Activated CD4-positive, alpha-beta T cell treated with anti-CD3 and anti-CD28 coated beads, Interleukin-2, amount 10 ng/mL, durations not matched to agents 24 days and 14 days (primary cell): Measurements from ENCODE around the gene DNAJC6. TPM values are rescaled to one million over a fixed set of nuclear protein-coding genes. Genes with fewer than 3 reads are reported as not detected.

Source experiments
- DNase-seq: peaks from one replicate; pipeline ENCODE4 v3.0.0; 2022
- H3K27ac Mint-ChIP-seq: one replicate; pipeline ENCODE4 v1.8.0; 2022; ENCODE audit warnings: mild to moderate bottlenecking, mixed read lengths
- H3K27me3 Mint-ChIP-seq: one replicate; pipeline ENCODE4 v1.8.0; 2022; ENCODE audit warnings: mixed read lengths
- H3K36me3 Mint-ChIP-seq: one replicate; pipeline ENCODE4 v1.8.0; 2022; ENCODE audit warnings: low read depth, mild to moderate bottlenecking, mixed read lengths
- H3K4me1 Mint-ChIP-seq: one replicate; pipeline ENCODE4 v1.8.0; 2021; ENCODE audit warnings: mixed read lengths
- H3K4me3 Mint-ChIP-seq: one replicate; pipeline ENCODE4 v1.8.0; 2022; ENCODE audit warnings: mild to moderate bottlenecking, moderate library complexity, mixed read lengths
- H3K9me3 Mint-ChIP-seq: one replicate; pipeline ENCODE4 v1.8.0; 2021; ENCODE audit warnings: mixed read lengths
- intact Hi-C: fragments of 100-400 bp; cut with micrococcal nuclease; formaldehyde crosslinking; loops from one replicate; pipeline ENCODE4 v1.15.1; 2023
- total RNA-seq: library from RNA; stranded (reverse); gene quantifications from 2 replicates; pipeline ENCODE4 v1.2.3, GENCODE V29; 2022

The DNAJC6 gene
- total RNA-seq, 1 donor from 2014 or later = 2.8 TPM

- H3K27me3 Mint-ChIP-seq = no peaks in the 10 kb centered on the region
- no peak overlapping the region for H3K4me3 Mint-ChIP-seq
- intact Hi-C loops = no loop called here
- H3K9me3 Mint-ChIP-seq = peaks cover 6% of the 10 kb centered on the region
- H3K36me3 Mint-ChIP-seq = peaks cover 18% of the 10 kb centered on the region
- no peak overlapping the region for H3K27ac Mint-ChIP-seq
- DNase-seq = no peak
- H3K4me1 Mint-ChIP-seq = peaks cover 29% of the 10 kb centered on the region
Measured at GRCh38 chr1:65387821-65388220, 78.5 kb downstream of the DNAJC6 start.

- no peaks in the 10 kb centered on the region for H3K27me3 Mint-ChIP-seq
- DNase-seq = no peak
- H3K36me3 Mint-ChIP-seq = peaks cover 16% of the 10 kb centered on the region
- intact Hi-C loops = no loop called here
- H3K27ac Mint-ChIP-seq = peak overlapping the region; percentile 40
- no peak overlapping the region for H3K4me3 Mint-ChIP-seq
- peaks cover 5% of the 10 kb centered on the region for H3K9me3 Mint-ChIP-seq
- H3K4me1 Mint-ChIP-seq = peaks cover 38% of the 10 kb centered on the region
Measured at GRCh38 chr1:65388908-65389695, 79.8 kb downstream of the DNAJC6 start.

GRCh38 chr1:65392497-65392896 lies 83.2 kb downstream of the DNAJC6 start:
- peak overlapping the region; percentile 12 for H3K4me3 Mint-ChIP-seq
- peaks cover 18% of the 10 kb centered on the region for H3K36me3 Mint-ChIP-seq
- intact Hi-C loops = loop anchor here (2.0 to 10.0 kb wide), 8 partner anchors 40 to 980 kb away; partner anchors contain the start of gene AK4
- DNase-seq = no peak
- peaks cover 67% of the 10 kb centered on the region for H3K4me1 Mint-ChIP-seq
- no peaks in the 10 kb centered on the region for H3K27me3 Mint-ChIP-seq
- peak overlapping the region; percentile 75 for H3K27ac Mint-ChIP-seq
- H3K9me3 Mint-ChIP-seq = no peaks in the 10 kb centered on the region

GRCh38 chr1:65393347-65393746 lies 84.0 kb downstream of the DNAJC6 start:
- peak overlapping the region; percentile 54 for H3K27ac Mint-ChIP-seq
- H3K27me3 Mint-ChIP-seq = no peaks in the 10 kb centered on the region
- H3K9me3 Mint-ChIP-seq = peaks cover 3% of the 10 kb centered on the region
- intact Hi-C loops = loop anchor here (1.0 to 10.0 kb wide), 9 partner anchors 27 to 979 kb away; partner anchors contain the start of genes AK4, LEPR and LEPROT
- peak; percentile 81 for DNase-seq
- peaks cover 72% of the 10 kb centered on the region for H3K4me1 Mint-ChIP-seq
- H3K4me3 Mint-ChIP-seq = peak overlapping the region; percentile 38
- peaks cover 21% of the 10 kb centered on the region for H3K36me3 Mint-ChIP-seq

- peaks cover 20% of the 10 kb centered on the region for H3K36me3 Mint-ChIP-seq
- intact Hi-C loops = loop anchor here (1.0 to 10.0 kb wide), 10 partner anchors 26 to 978 kb away; partner anchors contain the start of genes AK4, LEPR and LEPROT
- no peak for DNase-seq
- H3K27ac Mint-ChIP-seq = peak overlapping the region; percentile 54
- peaks cover 4% of the 10 kb centered on the region for H3K9me3 Mint-ChIP-seq
- no peaks in the 10 kb centered on the region for H3K27me3 Mint-ChIP-seq
- peaks cover 71% of the 10 kb centered on the region for H3K4me1 Mint-ChIP-seq
- peak overlapping the region; percentile 38 for H3K4me3 Mint-ChIP-seq
Measured at GRCh38 chr1:65393928-65394327, 84.6 kb downstream of the DNAJC6 start.

GRCh38 chr1:65395887-65396612 lies 86.7 kb downstream of the DNAJC6 start:
- DNase-seq = peak; percentile 75
- H3K27me3 Mint-ChIP-seq = no peaks in the 10 kb centered on the region

GRCh38 chr1:65398083-65398482 lies 88.7 kb downstream of the DNAJC6 start:
- Mint-ChIP-seq H3K9me3 (peaks cover 4% of the 10 kb centered on the region), H3K4me3 (no peak overlapping the region), H3K27ac (peak overlapping the region; percentile 27), H3K4me1 (peaks cover 51% of the 10 kb centered on the region), H3K27me3 (no peaks in the 10 kb centered on the region), H3K36me3 (peaks cover 25% of the 10 kb centered on the region)
- intact Hi-C loops = loop anchor here (5.0 to 10.0 kb wide), 4 partner anchors 253 to 879 kb away; partner anchors contain the start of gene AK4
- DNase-seq = peak; percentile 46

More at GRCh38 chr1:65395887-65396612, 86.7 kb downstream of the DNAJC6 start:
- intact Hi-C loops = loop anchor here (1.0 to 10.0 kb wide), 6 partner anchors 163 to 881 kb away; partner anchors contain the start of gene AK4
- peaks cover 66% of the 10 kb centered on the region for H3K4me1 Mint-ChIP-seq
- H3K36me3 Mint-ChIP-seq = peaks cover 26% of the 10 kb centered on the region
- H3K27ac Mint-ChIP-seq = peak overlapping the region; percentile 69
- peaks cover 4% of the 10 kb centered on the region for H3K9me3 Mint-ChIP-seq
- H3K4me3 Mint-ChIP-seq = peak overlapping the region; percentile 22

GRCh38 chr1:65399003-65399402 lies 89.7 kb downstream of the DNAJC6 start:
- Mint-ChIP-seq H3K27ac (no peak overlapping the region), H3K4me1 (peaks cover 43% of the 10 kb centered on the region), H3K36me3 (peaks cover 25% of the 10 kb centered on the region), H3K9me3 (peaks cover 4% of the 10 kb centered on the region), H3K27me3 (no peaks in the 10 kb centered on the region), H3K4me3 (no peak overlapping the region)
- no peak for DNase-seq
- intact Hi-C loops = loop anchor here (5.0 to 10.0 kb wide), 4 partner anchors 254 to 878 kb away; partner anchors contain the start of gene AK4

- Mint-ChIP-seq H3K27ac (no peak overlapping the region), H3K4me1 (peaks cover 19% of the 10 kb centered on the region), H3K27me3 (no peaks in the 10 kb centered on the region), H3K9me3 (peaks cover 4% of the 10 kb centered on the region), H3K36me3 (peaks cover 25% of the 10 kb centered on the region), H3K4me3 (no peak overlapping the region)
- no peak for DNase-seq
- intact Hi-C loops = no loop called here
Measured at GRCh38 chr1:65401612-65402011, 92.3 kb downstream of the DNAJC6 start.

GRCh38 chr1:65404941-65405340 lies 95.6 kb downstream of the DNAJC6 start:
- H3K27me3 Mint-ChIP-seq = peaks cover 3% of the 10 kb centered on the region
- H3K4me1 Mint-ChIP-seq = no peaks in the 10 kb centered on the region
- no peak overlapping the region for H3K4me3 Mint-ChIP-seq
- intact Hi-C loops = no loop called here
- H3K27ac Mint-ChIP-seq = no peak overlapping the region
- no peaks in the 10 kb centered on the region for H3K9me3 Mint-ChIP-seq
- H3K36me3 Mint-ChIP-seq = peaks cover 17% of the 10 kb centered on the region
- no peak for DNase-seq

- intact Hi-C loops = no loop called here
- Mint-ChIP-seq H3K4me3 (no peak overlapping the region), H3K4me1 (peaks cover 2% of the 10 kb centered on the region), H3K27ac (no peak overlapping the region), H3K9me3 (no peaks in the 10 kb centered on the region), H3K27me3 (peaks cover 3% of the 10 kb centered on the region), H3K36me3 (peaks cover 5% of the 10 kb centered on the region)
- DNase-seq = no peak
Measured at GRCh38 chr1:65407877-65408276, 98.5 kb downstream of the DNAJC6 start.

GRCh38 chr1:65409314-65409713 lies 100.0 kb downstream of the DNAJC6 start:
- H3K4me1 Mint-ChIP-seq = peaks cover 2% of the 10 kb centered on the region
- peaks cover 3% of the 10 kb centered on the region for H3K27me3 Mint-ChIP-seq
- peaks cover 5% of the 10 kb centered on the region for H3K36me3 Mint-ChIP-seq
- intact Hi-C loops = no loop called here
- no peak for DNase-seq
- H3K4me3 Mint-ChIP-seq = no peak overlapping the region
- H3K9me3 Mint-ChIP-seq = no peaks in the 10 kb centered on the region
- H3K27ac Mint-ChIP-seq = no peak overlapping the region

- intact Hi-C loops = no loop called here
- no peak overlapping the region for H3K4me3 Mint-ChIP-seq
- H3K27me3 Mint-ChIP-seq = peaks cover 3% of the 10 kb centered on the region
- peaks cover 5% of the 10 kb centered on the region for H3K36me3 Mint-ChIP-seq
- H3K27ac Mint-ChIP-seq = no peak overlapping the region
- no peaks in the 10 kb centered on the region for H3K9me3 Mint-ChIP-seq
- H3K4me1 Mint-ChIP-seq = peaks cover 2% of the 10 kb centered on the region
- no peak for DNase-seq
Measured at GRCh38 chr1:65409816-65410326, 100.5 kb downstream of the DNAJC6 start.
